ENCODE results near the gene TMEM200C.

Gene TMEM200C

DNA sequence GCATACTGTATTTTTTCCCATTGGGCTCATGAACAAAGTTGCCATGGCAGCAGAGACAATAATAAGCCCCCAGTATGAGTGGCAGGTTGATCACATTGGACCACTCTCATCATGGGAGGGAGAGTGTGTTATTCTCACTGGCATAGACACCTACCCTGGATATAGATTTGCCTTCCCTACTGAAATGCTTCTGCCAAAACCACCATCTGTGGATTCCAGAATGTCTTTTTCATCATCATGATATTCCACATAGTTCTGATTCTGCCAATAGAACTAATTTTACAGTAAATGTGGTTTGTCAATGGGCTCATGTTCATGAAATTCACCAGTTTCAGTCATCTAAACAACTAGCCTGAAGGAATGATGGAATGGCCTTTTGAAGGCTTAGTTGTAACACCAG lies 18.4 kb downstream of the TMEM200C start:
- no peaks in the 10 kb centered on the region for H3K9me3 ChIP-seq (ENCODE audit: control insufficient read depth, insufficient read depth, low read depth, low read length)
- H3K4me3 ChIP-seq (ENCODE audit: low read depth, low read length): no peak overlapping the region
- CTCF ChIA-PET: interaction anchor here (0.5 to 6.7 kb wide), 4 partner anchors 13 to 646 kb away, joined by 3 to 69 read pairs (median 20); no protein-coding TSS in a partner anchor
- POLR2A ChIA-PET: no interaction called here
- no peaks in the 10 kb centered on the region; a peak in 1 of 3 replicates for H3K36me3 ChIP-seq (ENCODE audit: control insufficient read depth in 2 of 2, insufficient read depth in 1 of 2, low read length in 2 of 2)
- no peaks in the 10 kb centered on the region for H3K4me1 ChIP-seq (ENCODE audit: control insufficient read depth, insufficient read depth, low read length)
- no peak overlapping the region for H3K27ac ChIP-seq (ENCODE audit: extremely low read depth, low read depth, low read length)
- TF ChIP-seq ZNF423 (tag by site-specific recombination; IDR thresholded peaks at IDR 0.05) (no peak), ZNF549 (tag by site-specific recombination; IDR thresholded peaks at IDR 0.05) (no peak), ZNF830 (tag by site-specific recombination; IDR thresholded peaks at IDR 0.05; ENCODE audit: low read depth) (no peak), BCL11A (tag by site-specific recombination; IDR thresholded peaks at IDR 0.05; ENCODE audit: low read depth) (no peak), ZNF404 (tag by site-specific recombination; IDR thresholded peaks at IDR 0.05) (no peak), RBAK (tag by site-specific recombination; IDR thresholded peaks at IDR 0.05) (no peak), TCF7L2 (IDR thresholded peaks at IDR 0.05; ENCODE audit: borderline replicate concordance, low read depth, low read length) (no peak), MYNN (tag by site-specific recombination; IDR thresholded peaks at IDR 0.05; ENCODE audit: borderline replicate concordance) (no peak), ZNF621 (tag by site-specific recombination; IDR thresholded peaks at IDR 0.05) (no peak), ZNF548 (tag by site-specific recombination; IDR thresholded peaks at IDR 0.05) (no peak), SALL2 (tag by site-specific recombination; IDR thresholded peaks at IDR 0.05; ENCODE audit: borderline replicate concordance) (no peak), GLIS1 (tag by site-specific recombination; IDR thresholded peaks at IDR 0.05) (no peak), ZNF311 (tag by site-specific recombination; IDR thresholded peaks at IDR 0.05; ENCODE audit: borderline replicate concordance) (no peak)
- TF ChIP-seq, protein P1, sequence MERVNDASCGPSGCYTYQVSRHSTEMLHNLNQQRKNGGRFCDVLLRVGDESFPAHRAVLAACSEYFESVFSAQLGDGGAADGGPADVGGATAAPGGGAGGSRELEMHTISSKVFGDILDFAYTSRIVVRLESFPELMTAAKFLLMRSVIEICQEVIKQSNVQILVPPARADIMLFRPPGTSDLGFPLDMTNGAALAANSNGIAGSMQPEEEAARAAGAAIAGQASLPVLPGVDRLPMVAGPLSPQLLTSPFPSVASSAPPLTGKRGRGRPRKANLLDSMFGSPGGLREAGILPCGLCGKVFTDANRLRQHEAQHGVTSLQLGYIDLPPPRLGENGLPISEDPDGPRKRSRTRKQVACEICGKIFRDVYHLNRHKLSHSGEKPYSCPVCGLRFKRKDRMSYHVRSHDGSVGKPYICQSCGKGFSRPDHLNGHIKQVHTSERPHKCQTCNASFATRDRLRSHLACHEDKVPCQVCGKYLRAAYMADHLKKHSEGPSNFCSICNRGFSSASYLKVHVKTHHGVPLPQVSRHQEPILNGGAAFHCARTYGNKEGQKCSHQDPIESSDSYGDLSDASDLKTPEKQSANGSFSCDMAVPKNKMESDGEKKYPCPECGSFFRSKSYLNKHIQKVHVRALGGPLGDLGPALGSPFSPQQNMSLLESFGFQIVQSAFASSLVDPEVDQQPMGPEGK (tag by site-specific recombination; IDR thresholded peaks at IDR 0.05): no peak
- TF ChIP-seq, protein P2, sequence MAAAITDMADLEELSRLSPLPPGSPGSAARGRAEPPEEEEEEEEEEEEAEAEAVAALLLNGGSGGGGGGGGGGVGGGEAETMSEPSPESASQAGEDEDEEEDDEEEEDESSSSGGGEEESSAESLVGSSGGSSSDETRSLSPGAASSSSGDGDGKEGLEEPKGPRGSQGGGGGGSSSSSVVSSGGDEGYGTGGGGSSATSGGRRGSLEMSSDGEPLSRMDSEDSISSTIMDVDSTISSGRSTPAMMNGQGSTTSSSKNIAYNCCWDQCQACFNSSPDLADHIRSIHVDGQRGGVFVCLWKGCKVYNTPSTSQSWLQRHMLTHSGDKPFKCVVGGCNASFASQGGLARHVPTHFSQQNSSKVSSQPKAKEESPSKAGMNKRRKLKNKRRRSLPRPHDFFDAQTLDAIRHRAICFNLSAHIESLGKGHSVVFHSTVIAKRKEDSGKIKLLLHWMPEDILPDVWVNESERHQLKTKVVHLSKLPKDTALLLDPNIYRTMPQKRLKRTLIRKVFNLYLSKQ (tag by site-specific recombination; IDR thresholded peaks at IDR 0.05; ENCODE audit: borderline replicate concordance): no peak
- TF ChIP-seq, protein P3, sequence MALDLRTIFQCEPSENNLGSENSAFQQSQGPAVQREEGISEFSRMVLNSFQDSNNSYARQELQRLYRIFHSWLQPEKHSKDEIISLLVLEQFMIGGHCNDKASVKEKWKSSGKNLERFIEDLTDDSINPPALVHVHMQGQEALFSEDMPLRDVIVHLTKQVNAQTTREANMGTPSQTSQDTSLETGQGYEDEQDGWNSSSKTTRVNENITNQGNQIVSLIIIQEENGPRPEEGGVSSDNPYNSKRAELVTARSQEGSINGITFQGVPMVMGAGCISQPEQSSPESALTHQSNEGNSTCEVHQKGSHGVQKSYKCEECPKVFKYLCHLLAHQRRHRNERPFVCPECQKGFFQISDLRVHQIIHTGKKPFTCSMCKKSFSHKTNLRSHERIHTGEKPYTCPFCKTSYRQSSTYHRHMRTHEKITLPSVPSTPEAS (tag by site-specific recombination; IDR thresholded peaks at IDR 0.05): no peak

DNA sequence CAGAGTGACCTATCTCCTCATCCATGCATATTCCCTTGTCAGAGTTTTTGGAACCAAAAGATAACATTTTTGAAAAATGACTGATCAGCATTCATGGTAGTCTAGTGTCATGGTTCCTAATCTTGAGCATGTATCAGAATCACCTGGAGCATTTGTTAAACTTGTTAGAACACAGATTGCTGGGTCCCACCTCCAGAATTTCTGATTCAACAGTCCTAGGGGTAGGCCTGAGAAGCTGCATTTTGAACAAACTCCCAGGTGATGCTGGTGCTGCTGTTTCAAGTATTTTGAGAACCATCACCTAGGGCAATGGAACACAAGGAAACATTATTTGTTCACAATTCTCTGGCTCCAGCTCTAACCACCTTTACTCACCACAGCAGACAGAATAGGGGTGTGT lies 21.0 kb downstream of the TMEM200C start:
- no peaks in the 10 kb centered on the region for H3K36me3 ChIP-seq (ENCODE audit: control insufficient read depth in 2 of 2, insufficient read depth in 1 of 2, low read length in 2 of 2)
- TF ChIP-seq ZNF777 (tag by site-specific recombination; IDR thresholded peaks at IDR 0.05; ENCODE audit: borderline replicate concordance) (no peak), ZNF521 (tag by site-specific recombination; IDR thresholded peaks at IDR 0.05) (no peak), ZNF624 (tag by site-specific recombination; IDR thresholded peaks at IDR 0.05) (no peak), ZNF292 (tag by site-specific recombination; IDR thresholded peaks at IDR 0.05; ENCODE audit: borderline replicate concordance, low read depth) (no peak), ZNF560 (tag by site-specific recombination; IDR thresholded peaks at IDR 0.05; ENCODE audit: borderline replicate concordance) (no peak), ZNF510 (tag by site-specific recombination; IDR thresholded peaks at IDR 0.05; ENCODE audit: insufficient replicate concordance) (no peak)
- TF ChIP-seq, protein P4, sequence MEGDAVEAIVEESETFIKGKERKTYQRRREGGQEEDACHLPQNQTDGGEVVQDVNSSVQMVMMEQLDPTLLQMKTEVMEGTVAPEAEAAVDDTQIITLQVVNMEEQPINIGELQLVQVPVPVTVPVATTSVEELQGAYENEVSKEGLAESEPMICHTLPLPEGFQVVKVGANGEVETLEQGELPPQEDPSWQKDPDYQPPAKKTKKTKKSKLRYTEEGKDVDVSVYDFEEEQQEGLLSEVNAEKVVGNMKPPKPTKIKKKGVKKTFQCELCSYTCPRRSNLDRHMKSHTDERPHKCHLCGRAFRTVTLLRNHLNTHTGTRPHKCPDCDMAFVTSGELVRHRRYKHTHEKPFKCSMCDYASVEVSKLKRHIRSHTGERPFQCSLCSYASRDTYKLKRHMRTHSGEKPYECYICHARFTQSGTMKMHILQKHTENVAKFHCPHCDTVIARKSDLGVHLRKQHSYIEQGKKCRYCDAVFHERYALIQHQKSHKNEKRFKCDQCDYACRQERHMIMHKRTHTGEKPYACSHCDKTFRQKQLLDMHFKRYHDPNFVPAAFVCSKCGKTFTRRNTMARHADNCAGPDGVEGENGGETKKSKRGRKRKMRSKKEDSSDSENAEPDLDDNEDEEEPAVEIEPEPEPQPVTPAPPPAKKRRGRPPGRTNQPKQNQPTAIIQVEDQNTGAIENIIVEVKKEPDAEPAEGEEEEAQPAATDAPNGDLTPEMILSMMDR (tag by site-specific recombination; IDR thresholded peaks at IDR 0.05): no peak
- TF ChIP-seq, protein P5, sequence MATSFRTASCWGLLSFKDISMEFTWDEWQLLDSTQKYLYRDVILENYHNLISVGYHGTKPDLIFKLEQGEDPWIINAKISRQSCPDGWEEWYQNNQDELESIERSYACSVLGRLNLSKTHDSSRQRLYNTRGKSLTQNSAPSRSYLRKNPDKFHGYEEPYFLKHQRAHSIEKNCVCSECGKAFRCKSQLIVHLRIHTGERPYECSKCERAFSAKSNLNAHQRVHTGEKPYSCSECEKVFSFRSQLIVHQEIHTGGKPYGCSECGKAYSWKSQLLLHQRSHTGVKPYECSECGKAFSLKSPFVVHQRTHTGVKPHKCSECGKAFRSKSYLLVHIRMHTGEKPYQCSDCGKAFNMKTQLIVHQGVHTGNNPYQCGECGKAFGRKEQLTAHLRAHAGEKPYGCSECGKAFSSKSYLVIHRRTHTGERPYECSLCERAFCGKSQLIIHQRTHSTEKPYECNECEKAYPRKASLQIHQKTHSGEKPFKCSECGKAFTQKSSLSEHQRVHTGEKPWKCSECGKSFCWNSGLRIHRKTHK (tag by site-specific recombination; IDR thresholded peaks at IDR 0.05): no peak
- no peak overlapping the region for H3K4me3 ChIP-seq (ENCODE audit: low read depth, low read length)
- no peak overlapping the region for H3K27ac ChIP-seq (ENCODE audit: extremely low read depth, low read depth, low read length)
- CTCF ChIA-PET: interaction anchor here (0.6 to 1.3 kb wide), 3 partner anchors 8 to 608 kb away, joined by 5 to 9 read pairs (median 6); no protein-coding TSS in a partner anchor
- no peaks in the 10 kb centered on the region for H3K4me1 ChIP-seq (ENCODE audit: control insufficient read depth, insufficient read depth, low read length)
- POLR2A ChIA-PET: no interaction called here
- no peaks in the 10 kb centered on the region for H3K9me3 ChIP-seq (ENCODE audit: control insufficient read depth, insufficient read depth, low read depth, low read length)

Measured in HEK293 (cell line).